Measurements from ENCODE around the gene PAX2.

Gene PAX2

DNA sequence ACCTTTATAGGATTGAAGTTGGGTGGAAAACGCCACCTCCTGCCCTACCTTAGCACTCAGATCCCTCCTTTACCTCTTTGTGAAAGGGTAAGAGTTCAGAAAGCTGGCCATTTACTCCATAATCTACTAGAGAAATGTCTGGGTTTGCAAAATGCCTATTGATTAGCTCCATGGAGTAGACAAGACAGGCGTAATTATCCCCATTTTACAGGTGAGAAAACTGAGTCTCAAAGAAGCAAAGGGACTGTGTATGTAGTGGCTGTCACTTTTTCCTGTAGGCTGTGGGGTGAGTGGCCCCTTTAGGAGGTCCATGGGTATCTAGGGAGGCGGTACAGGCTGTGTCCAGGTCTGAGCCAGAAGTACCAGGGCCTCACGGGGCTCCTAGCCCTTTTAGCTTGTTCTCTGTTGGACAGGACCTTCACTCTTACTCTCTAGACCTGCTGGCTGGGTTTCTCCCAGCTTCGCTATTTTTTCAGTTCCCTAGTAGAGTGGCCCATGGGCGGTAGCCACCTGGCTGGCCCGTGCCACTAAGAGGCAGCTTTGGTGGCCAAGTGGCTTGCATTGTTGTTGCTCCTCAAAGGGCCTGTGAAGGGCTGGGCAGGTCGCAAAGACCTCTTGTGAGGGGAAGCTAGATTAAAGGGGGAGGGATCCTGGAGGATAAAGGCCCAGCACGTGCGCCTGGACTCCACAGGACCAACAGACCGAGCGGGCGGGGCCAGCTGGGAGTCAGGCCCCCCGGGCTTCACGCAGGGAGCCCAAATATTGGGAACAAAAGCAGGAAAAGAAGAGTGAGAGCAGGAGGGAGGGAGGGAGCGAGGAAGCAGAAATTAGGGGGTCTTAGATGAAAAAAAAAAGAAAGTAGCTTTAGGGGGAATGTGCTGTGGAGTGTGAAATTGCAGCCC lies 4.7 kb upstream of the PAX2 start:
- no peak for DNase-seq

GRCh38 chr10:100741378-100742075 lies 3.9 kb upstream of the PAX2 start:
- no peak for DNase-seq

- no peak for DNase-seq
These were observed 3.2 kb upstream of the PAX2 start for GRCh38 chr10:100742076-100742771.

GRCh38 chr10:100742936-100743335 lies 2.4 kb upstream of the PAX2 start:
- no peak for DNase-seq

- DNase-seq, result peak; percentile 19
These were observed 1.7 kb upstream of the PAX2 start for GRCh38 chr10:100743626-100744135.

- DNase-seq, result no peak
These were observed 1.0 kb upstream of the PAX2 start for GRCh38 chr10:100744136-100744986.

- DNase-seq, result no peak
These were observed 751 bp downstream of the PAX2 start for GRCh38 chr10:100745882-100746783.

DNA sequence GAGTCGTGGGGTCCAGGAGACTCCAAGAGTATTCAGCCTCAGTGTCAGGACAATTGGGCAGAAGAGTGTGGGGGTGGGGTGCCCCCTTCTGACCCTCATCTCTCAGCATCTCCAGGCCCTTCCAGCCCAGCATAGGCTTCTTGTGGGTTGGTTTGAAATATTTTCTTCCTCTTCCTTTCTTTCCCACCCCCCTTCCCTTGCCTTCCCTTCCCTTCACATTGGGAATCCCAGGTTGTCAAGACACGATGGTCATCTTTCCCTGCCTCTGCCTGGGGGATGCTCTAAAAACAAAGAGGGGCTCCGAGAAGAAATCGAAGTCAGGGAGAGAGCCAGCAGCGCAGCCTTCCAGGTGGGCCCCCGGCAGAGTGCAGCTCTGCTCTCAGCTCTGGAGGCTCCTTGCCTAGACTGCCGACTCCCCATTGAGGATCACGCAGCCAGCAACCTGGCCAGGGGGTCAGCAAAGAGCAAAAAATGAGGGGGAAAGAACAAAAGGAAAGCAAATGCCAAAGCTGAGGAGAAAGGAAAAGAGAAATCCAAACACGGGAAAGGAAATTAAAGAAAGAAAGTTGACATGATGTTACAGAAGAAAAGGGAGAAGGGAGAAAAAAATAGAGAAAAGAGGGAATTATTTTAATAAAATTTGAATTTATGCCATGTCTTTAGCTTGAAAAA lies 1.5 kb downstream of the PAX2 start:
- no peak for DNase-seq

DNA sequence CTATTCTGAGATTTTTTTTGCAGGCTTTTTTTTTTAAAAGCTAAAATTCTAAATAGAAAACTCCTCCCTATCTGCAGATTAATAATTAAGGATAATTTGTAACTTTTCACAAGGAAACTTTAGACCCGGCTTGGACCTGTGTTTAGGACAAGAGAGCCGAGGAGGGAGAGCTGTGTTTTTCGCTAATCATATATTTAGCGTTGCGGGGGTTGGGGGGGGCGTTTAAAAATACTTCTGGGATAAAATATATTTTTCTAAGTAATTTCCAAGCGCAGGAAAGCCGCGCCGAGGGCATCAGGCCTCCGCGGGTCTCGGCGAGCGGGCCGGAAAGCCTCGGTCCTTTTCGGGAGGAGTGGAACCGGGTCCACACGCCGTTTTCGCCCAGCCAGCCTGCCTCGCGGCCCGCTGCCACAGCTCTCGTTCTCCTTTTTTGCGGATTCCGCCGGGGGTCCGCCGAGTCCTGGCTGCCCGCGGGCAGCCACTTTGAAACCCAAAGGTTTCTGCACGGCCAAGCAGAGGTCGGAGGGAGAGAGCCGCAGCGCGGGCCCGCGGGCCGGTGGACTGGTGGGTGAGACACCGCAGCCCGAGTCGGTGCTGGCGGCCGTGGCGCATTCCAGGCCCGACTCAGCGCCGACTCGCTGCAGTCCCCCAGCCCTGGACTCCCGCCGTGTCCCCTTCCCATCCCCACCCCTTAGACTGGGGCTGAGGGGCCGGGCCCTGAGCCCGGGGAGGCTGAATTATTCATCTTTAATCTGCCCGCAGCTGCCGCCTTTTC lies 2.3 kb downstream of the PAX2 start:
- no peak for DNase-seq

- DNase-seq, result no peak
These were observed 3.1 kb downstream of the PAX2 start for GRCh38 chr10:100748231-100749058.

DNA sequence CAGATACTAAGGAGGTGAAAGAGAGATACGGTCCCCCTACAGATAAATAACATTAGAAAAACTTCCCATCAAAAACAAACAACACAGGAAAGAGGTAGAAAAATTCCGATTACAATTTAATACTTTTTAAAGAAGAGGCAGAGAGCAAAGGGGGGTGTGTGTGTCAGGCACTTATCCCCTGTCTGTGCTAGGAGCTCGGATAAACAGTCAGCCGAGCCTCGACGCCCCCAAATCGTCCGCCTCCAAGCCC lies 3.6 kb downstream of the PAX2 start:
- DNase-seq, result no peak

- no peak for DNase-seq
These were observed 4.2 kb downstream of the PAX2 start for GRCh38 chr10:100749309-100750217.

- DNase-seq, result no peak
These were observed 5.2 kb downstream of the PAX2 start for GRCh38 chr10:100750291-100751210.

DNA sequence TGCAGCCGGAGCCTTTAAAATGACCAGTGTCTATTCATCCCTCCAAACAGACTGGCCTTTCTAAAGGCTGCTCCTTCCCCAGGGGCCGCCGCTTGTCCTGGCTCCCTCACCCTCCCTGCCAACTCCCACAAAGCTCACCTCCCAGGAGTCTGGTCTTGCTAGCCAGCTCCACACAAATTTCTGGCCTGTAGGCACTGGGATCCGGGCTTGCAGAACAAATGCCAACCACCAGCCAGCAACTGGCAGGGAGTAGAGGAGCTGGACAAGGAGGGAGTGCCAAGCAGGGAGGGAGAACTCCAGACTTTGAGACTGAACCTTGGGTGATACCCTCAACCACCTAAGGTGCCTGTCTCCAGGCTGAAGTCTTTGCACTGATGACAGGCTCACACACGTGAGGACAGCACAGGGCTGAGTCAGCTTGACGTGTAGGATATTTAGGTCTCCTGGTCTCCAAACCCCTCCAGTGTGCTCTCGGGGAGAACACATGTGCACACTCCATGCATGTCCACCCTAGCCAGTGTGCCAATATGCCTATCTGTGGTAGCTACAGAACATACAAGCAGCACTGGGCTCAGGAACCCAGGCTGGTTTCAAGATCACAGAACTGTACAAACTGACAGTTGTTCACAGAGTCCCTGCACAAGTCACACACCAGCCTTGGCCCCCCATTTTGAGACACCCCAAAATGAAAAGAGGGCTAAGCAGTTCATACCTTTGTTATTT lies 6.0 kb downstream of the PAX2 start:
- no peak for DNase-seq

DNA sequence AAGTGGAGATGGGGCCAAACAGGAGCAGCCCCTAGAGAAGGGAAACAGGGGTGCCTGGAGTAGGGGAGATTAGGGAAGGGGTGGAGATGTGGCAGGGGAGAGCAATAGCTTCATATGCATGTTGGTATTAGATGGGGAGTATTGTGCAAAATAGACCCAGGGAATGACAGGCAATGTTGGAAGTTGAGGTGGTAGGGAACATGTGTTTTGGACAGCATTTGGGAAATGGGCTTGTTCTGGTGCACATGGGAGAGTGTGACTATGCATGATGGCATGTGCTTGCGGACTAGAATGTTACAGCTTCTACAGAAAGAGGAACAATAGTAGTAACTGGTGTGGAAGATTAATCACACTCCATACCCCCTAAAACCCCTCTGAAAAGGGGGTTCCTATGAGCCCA lies 10.4 kb downstream of the PAX2 start:
- no peak for DNase-seq

DNA sequence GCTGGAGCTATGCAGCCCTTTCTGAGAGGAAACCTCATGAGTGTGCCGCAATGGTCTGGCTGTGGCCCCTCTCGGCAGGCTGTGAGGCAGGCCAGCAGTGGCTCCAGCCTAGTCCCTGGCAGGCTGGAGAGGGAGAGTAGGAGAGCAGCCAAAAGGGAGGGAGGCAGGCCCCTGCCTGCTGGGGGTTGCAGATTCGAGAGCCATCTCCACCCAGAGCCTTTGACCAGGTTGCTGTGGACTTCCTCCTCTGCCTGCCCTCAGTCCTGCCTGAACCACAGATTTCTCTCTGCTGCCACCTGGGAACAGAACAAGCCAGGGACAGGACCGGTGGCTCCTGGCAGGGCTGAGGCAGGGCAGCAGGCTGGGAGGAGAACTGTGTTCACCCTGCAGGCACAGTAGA lies 13.9 kb downstream of the PAX2 start:
- no peak for DNase-seq
